Renal cortical epithelial cell (primary cell): ENCODE results near the gene PRKAR2A. TPM values are rescaled to one million over a fixed set of nuclear protein-coding genes. Genes with fewer than 3 reads are reported as not detected.
A peak's percentile ranks its signal among the peaks of the same experiment; 100 is the strongest.
"Not testable (repeated sequence)": the region's sequence is repeated elsewhere in the genome, so short reads cannot be mapped to it uniquely, and the experiment has no call there.

Experiments
- DNase-seq: peaks from one replicate; pipeline ENCODE4 v3.0.0-alpha.2; 2011; ENCODE audit warnings: low read depth
- total RNA-seq: library from RNA; depleted of rRNA; stranded (reverse); fragments of >200 nt; gene quantifications from 2 replicates; pipeline ENCODE4 v1.2.3, GENCODE V29; 2014

Gene PRKAR2A
- total RNA-seq, 1 donor from 2014 or later, result 44.5 TPM

DNA sequence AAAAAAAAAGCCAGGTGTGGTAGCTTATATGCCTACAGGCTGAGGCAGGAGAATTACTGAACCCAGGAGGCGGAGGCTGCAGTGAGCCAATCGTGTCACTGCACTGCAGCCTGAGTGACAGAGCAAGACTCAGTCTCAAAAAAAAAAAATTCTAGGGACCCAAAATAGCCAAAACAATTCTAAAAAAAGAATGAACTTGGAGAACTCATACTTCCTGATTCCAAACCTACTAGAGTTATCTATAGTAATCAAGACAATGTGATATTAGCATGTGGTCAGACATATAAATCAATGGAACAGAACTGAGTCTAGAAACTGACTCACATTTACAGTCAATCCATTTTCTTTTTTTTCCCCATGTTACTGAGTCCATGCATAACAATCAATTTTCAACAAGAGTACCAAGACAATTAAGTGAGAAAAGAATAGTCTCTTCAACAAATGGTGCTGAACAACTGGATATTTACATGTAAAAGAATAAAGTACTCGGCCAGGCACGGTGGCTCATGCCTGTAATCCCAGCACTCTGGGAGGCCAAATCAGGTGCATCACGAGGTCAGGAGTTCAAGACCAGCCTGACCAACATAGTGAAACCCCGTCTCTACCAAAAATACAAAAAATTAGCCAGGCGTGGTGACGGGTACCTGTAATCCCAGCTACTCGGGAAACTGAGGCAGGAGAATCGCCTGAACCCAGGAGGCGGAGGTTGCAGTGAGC lies 11.9 kb downstream of the PRKAR2A start:
- DNase-seq, result no peak

GRCh38 chr3:48832684-48833083 lies 15.0 kb downstream of the PRKAR2A start:
- DNase-seq, result no peak

DNA sequence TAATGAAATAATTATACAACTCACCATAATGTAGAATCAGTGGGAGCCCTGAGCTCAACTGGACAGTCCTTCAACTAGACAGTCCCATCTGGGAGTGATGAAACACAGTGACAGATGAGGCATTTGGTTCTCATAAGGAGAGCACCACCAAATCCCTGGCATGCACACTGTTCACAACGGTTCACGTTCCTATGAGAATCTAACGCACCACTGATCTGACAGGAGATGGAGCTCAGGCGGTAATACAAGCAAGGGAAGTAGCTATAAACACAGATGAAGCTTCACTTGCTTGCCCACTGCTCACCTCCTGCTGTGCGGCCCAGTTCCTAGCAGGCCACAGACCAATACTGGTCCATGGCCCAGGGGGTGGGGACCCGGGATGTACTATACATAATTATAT lies 17.0 kb downstream of the PRKAR2A start:
- DNase-seq, result no peak

DNA sequence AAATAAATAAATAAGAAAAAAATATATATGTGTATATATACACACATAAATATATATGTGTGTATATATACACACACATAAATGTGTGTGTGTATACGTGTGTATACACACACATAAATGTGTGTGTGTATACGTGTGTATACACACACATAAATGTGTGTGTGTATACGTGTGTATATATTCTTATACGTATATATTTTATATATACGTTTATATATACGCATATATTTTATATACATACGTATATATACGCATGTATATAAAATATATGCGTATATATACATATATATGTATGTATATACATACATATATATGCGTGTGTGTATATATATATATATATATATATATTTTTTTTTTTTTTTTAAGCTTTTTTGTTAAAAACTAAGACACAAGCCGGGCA lies 18.1 kb downstream of the PRKAR2A start:
- not testable (repeated sequence) for DNase-seq

DNA sequence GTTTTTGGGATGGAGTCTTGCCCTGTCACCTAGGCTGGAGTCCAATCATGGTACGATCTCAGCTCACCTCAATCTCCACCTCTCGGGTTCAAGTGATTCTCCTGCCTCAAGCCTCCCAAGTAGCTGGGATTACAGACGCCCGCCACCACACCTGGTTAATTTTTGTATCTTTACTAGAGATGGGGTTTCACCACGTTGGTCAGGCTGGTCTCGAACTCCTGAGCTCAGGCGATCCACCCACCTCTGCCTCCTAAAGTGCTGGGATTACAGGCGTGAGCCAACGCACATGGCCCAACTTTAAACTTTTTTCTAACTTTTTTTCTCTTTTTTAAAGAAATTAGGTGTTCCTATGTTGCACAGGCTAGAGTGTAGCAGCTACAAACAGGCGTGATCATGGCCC lies 19.8 kb downstream of the PRKAR2A start:
- DNase-seq, result not testable (repeated sequence)

DNA sequence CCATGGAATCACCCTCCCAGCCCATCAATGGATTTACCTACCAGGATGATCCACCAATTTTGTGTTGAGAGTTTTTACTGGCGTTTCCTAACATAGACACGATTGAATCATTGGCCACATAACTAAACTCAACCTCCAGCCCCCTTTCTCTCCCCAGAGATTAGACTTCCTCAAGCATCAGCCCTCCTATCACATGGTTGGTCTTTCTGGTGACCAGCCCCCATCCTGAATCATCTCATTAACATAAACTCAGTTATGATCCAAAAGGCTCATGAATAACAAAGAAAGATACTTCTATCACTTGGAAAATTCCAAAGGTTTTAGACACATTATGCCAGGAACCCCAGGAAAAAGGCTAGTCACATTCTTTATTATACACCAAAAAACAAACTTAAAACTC lies 21.2 kb downstream of the PRKAR2A start:
- DNase-seq, result no peak

- DNase-seq, result peak; percentile 64
These were observed 26.9 kb downstream of the PRKAR2A start for GRCh38 chr3:48820612-48821324.

DNA sequence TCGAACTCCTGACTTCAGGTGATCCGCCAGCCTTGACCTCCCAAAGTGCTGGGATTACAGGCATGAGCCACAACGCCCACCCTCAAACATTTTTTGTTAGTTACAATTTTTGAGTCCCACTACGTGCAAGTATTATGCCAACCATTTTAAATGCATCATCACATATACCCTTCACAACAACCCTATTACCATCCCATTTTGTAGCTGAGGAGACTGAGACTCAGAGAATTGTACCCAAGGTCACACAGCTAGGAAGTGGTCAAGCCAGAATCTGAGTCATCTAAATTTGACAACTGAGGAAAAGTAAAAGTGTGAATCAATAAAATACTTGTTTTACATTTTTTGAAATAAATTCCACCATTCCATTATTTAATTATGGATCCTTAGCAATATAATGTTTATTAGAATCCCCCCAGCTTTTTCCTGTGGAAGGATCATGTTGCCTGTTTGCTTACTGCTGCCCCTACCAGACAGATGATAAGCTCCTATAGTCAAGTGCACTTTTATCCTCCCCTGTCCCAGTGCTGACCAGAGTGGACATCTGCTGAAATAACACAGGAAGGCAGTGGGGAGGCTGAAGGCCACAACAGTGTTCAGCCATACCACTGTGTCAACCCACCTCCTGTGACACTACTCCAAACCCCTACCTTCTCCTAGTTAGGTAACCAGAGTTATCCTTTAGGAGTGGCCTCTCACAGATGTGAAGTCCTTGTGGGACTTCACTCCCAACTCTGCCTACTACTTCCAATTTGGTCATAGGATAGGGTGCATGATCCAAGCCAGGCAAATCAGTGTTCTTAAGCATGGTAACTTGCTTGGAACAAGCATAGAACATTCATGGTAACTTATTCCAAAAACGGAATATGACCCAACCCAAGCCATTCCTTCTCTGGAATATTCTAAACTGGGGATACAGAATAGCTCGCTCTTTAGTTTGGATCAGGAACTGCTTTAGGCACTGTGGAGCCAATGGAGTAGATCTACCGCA lies 28.1 kb downstream of the PRKAR2A start:
- no peak for DNase-seq

DNA sequence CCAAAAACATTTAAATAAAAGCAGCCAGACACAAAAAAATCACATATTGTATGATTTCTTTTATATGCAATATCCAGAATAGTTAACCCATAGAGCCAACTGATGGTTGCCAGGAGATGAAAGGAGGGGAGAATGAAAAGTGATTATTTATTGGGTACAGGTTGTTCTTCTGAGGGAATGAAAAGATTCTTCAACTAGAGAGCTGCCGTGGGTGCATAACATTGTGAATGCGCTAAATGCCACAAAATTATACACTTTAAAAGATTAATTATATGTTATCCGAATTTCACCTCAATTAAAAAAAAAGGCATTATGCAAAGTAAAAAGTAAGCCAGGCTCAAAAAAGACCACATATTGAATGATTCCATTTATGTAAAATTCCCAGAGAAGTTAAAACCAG lies 36.1 kb downstream of the PRKAR2A start:
- DNase-seq, result no peak

- DNase-seq, result no peak
These were observed 42.7 kb downstream of the PRKAR2A start for GRCh38 chr3:48804930-48805329.

DNA sequence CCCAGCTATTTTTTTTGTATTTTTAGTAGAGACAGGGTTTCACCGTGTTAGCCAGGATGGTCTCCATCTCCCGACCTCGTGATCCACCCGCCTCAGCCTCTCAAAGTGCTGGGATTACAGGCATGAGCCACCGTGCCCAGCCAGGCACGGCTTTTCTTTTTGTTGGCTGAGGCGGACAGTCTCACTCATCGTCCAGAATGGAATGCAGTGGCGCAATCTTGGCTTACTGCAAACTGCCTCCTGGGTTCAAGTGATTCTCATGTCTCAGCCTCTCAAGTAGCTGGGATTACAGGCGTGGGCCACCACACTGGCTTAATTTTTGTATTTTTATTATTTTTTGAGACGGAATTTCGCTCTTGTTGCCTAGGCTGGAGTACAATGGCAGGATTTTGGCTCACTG lies 46.8 kb downstream of the PRKAR2A start:
- DNase-seq, result not testable (repeated sequence)

DNA sequence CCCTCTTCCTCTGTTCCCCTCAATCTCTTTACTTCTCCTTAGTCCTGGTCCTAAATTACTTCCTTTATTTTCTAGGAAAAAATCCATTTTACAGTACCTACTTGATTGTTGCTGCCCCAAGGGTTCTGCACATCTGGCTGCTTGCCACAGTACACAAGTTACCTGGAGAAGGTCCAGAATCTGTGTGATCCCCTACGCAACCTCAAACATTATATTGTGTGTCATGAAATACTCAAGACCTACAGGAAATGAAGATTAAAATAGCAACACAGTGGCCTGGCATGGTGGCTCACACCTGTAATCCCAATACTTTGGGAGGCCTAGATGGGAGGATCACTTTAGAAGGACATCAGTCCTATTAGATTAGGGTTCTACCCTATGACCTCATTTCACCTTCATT lies 48.7 kb downstream of the PRKAR2A start:
- peak; percentile 50 for DNase-seq

GRCh38 chr3:48797626-48798025 lies 50.0 kb downstream of the PRKAR2A start:
- peak; percentile 32 for DNase-seq

DNA sequence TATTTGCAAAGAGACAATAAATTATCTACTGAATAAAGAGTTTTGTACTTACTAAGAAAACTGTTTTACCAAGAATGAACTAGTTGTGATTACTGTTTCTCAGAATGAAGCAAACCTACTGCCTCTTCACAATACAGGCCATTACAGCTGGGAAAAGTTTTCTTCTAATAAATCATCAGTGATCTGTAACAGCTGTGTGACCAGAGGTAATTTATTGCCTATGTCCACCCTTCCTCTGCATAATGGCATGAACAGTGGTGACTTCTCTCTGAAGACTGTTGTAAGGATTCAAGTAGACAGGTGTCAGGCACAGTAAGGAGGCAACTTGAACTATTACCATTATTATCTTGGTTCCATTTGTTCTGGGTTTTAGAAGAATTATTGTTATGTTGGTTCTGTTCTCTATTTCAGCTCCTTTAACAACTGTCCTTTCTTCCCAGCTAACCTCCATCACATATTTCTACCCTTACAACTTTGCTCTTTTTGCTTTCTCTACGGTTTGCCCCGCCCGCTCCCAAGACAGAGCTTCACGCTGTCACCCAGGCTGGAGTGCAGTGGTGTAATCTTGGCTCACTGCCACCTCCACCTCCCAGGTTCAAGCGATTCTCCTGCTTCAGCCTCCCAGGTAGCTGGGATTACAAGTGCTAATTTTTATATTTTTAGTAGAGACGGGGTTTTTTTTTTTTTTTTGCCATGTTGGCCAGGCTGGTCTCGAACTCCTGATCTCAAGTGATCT lies 51.5 kb downstream of the PRKAR2A start:
- no peak for DNase-seq

DNA sequence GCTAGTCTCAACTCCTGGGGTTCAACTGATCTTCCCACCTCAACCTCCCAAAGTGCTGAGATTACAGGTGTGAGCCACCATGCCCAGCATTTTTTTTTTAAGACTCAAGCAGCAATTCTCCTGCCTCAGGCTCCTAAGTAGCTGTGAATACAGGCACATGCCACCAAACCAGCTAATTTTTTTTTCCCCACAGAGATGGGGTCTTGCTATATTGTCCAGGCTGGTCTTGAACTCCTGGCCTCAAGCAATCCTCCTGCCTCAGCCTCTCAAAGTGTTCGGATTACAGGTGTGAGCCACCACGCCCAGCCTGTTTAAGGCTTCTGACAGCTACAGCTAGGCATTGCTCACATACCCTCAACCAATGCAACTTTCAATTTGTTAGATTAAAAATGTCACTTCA lies 54.2 kb downstream of the PRKAR2A start:
- not testable (repeated sequence) for DNase-seq

- no peak for DNase-seq
These were observed 58.0 kb downstream of the PRKAR2A start for GRCh38 chr3:48789665-48790064.

DNA sequence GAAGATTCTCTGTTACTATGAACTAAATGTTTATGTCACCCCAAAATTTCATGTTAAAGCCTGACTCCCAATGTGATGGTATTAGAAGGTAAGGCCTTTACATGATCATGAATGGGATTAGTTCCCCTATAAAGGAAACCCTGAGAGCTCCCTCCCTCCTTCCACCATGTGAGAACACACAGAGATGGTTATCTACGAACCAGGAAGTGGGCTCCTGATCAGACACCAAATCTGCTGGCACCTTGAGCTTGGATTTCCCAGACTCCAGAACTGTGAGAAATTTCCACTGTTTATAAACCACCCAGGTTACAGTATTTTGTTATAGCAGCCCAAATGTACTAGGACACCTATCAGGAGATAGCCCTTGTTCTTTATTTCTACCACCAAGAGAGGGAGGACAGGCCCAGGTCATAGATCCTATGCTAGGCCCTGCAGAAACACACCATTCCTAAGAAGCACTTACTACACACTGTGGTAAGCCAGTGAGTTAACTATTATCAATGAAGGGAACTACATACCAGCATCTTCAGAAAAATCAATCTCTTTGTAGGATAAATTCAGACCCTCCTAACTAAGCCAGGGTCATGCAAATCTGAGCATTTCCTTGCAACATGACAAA lies 59.0 kb downstream of the PRKAR2A start:
- DNase-seq, result no peak

- DNase-seq, result no peak
These were observed 63.1 kb downstream of the PRKAR2A start for GRCh38 chr3:48784426-48785120.

DNA sequence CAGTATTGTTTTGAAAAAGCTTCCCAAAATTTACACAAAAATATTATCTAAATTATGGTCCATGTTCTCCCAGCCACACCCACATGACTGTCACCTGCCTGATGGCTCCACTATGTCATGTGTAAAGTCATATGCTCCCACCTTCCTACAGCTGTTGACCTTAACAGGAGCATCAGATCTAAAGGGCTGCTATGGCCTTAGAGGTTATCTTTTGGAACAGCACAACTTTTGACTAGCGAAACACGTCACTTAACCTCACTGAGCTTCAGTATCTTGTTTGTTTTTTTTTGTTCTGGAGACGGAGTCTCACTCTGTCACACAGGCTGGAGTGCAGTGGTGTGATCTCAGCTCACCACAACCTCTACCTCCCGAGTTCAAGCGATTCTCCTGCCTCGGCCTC lies 64.4 kb downstream of the PRKAR2A start:
- DNase-seq, result no peak

DNA sequence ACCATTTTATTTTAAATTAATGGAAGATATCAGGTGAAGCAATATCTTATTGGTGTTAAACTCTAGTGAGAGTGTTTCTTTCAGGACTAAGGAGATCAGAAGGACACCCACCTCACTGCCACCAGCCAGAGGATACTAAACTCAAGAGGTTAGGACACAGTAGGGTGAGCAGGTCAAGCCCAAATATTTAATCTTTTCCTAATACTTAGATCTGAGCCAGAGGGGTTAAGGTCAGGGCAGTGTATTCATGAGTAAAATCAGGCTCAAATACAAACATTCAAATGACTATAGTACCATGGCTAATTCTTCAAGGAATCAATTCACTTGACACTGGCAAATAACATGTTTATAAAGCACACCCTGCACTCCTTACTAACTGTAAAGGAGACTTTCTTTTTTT lies 65.6 kb downstream of the PRKAR2A start:
- no peak for DNase-seq
